Activated B cell treated with CpG ODN at 0.5 μM for 24 hours (primary cell): ENCODE measurements around the gene GLYR1. TPM values are rescaled to one million over a fixed set of nuclear protein-coding genes. Genes with fewer than 3 reads are reported as not detected.

ENCODE experiments used
- ATAC-seq: fragments of 200-7000 bp; cut with Tn5 transposase; one replicate; pipeline ENCODE4 v1.10.0; 2021; ENCODE audit warnings: low read depth, mild to moderate bottlenecking, moderate library complexity
- CTCF ChIA-PET: fragments of 350-600 bp; sonication (Branson Sonifier 250); formaldehyde crosslinking; loops from one replicate; lab custom pipeline; 2021; ENCODE audit warnings: antibody characterized with exemption; lab: Charles Lee
- POLR2A ChIA-PET: fragments of 350-600 bp; sonication (Branson Sonifier 250); formaldehyde crosslinking; loops from one replicate; lab custom pipeline; 2021; ENCODE audit warnings: antibody characterized with exemption; lab: Charles Lee
- DNase-seq: peaks from one replicate; pipeline ENCODE4 v3.0.0; 2022
- H3K27ac Mint-ChIP-seq: one replicate; pipeline ENCODE4 v1.8.0; 2020; ENCODE audit warnings: mixed read lengths
- H3K27me3 Mint-ChIP-seq: one replicate; pipeline ENCODE4 v1.8.0; 2021; ENCODE audit warnings: mixed read lengths
- H3K36me3 Mint-ChIP-seq: one replicate; pipeline ENCODE4 v1.8.0; 2021; ENCODE audit warnings: low read depth, mixed read lengths
- H3K4me1 Mint-ChIP-seq: one replicate; pipeline ENCODE4 v1.8.0; 2021; ENCODE audit warnings: mixed read lengths
- H3K4me3 Mint-ChIP-seq: one replicate; pipeline ENCODE4 v1.8.0; 2020; ENCODE audit warnings: mild to moderate bottlenecking, mixed read lengths
- H3K9me3 Mint-ChIP-seq: one replicate; pipeline ENCODE4 v1.8.0; 2020; ENCODE audit warnings: mixed read lengths
- intact Hi-C: fragments of 100-400 bp; cut with micrococcal nuclease; formaldehyde crosslinking; loops from one replicate; pipeline ENCODE4 v1.15.1; 2024
- total RNA-seq: library from RNA; stranded (reverse); gene quantifications from 2 replicates; pipeline ENCODE4 v1.2.3, GENCODE V29; 2022
- TF ChIP-seq, protein P1 (sequence below): fragments of 200-600 bp; IDR thresholded peaks from one replicate; pipeline ENCODE4 v1.8.0; 2022; ENCODE audit warnings: antibody characterized with exemption, mild to moderate bottlenecking

The GLYR1 gene
- total RNA-seq, 1 donor from 2014 or later = 156 TPM

DNA sequence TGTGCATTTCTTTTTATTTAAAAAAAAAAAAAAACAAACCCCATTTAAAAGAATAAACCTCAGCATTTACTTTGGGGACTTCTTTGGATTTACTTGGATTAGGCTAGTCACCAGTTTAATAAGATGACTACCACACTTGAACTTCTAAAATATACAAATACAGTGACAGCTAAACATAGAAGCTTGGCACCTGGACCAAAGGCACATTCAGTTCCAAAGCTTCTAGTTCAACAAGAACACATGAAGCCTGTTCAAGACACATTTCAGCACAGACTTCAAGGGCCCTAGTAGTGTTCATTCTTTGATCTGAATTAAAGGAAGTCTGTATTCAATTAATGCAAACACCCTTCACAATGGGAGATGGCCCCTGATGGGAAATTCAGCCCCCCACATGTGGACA is 33.0 kb downstream of the GLYR1 start:
- POLR2A ChIA-PET = interaction anchor here (0.7 kb wide), 1 partner anchor 284 kb away, joined by 8 read pairs; no protein-coding TSS in a partner anchor
- H3K27me3 Mint-ChIP-seq = no peaks in the 10 kb centered on the region
- intact Hi-C loops = no loop called here
- H3K4me1 Mint-ChIP-seq = no peaks in the 10 kb centered on the region
- H3K27ac Mint-ChIP-seq = no peak overlapping the region
- TF ChIP-seq, protein P1, sequence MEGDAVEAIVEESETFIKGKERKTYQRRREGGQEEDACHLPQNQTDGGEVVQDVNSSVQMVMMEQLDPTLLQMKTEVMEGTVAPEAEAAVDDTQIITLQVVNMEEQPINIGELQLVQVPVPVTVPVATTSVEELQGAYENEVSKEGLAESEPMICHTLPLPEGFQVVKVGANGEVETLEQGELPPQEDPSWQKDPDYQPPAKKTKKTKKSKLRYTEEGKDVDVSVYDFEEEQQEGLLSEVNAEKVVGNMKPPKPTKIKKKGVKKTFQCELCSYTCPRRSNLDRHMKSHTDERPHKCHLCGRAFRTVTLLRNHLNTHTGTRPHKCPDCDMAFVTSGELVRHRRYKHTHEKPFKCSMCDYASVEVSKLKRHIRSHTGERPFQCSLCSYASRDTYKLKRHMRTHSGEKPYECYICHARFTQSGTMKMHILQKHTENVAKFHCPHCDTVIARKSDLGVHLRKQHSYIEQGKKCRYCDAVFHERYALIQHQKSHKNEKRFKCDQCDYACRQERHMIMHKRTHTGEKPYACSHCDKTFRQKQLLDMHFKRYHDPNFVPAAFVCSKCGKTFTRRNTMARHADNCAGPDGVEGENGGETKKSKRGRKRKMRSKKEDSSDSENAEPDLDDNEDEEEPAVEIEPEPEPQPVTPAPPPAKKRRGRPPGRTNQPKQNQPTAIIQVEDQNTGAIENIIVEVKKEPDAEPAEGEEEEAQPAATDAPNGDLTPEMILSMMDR = no peak
- H3K9me3 Mint-ChIP-seq = no peaks in the 10 kb centered on the region
- peaks cover 76% of the 10 kb centered on the region for H3K36me3 Mint-ChIP-seq
- CTCF ChIA-PET = no interaction called here
- no peak overlapping the region for H3K4me3 Mint-ChIP-seq
- ATAC-seq (no peak), DNase-seq (no peak)

DNA sequence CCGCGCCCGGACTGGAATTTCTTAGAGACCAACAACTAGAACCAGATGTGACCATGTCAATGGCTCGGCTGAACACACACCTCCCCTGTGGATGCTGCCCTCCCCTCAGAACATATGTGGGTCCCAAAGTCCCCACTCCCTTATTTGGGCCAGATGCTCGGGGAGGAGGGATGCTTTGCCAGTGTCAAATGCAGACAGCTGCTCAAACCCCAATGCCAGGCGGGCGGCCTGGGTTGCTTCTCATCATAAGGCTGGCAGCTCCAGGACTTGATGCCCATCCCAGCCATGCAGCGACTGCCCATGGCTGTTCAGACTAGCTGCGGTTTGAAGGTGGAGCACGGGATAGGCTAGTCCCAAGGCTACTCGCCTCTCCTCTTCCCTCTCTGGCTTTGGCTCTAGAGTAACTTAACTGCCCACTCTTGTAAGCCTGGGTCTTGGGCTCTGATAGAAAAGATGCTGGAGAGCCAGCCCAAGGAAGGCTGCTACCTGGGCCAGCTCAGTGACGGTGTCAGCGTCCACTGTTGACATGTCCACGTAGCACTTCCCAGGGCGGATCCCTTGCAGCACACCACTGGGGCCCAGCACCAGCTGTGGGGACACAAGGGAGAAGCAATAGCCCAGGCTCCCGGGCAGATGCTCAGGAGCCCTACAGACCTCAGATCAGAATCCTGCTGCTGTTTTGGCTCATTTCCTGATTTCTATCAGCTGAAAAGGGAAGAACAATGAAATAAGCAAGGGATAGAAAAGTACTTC is 33.7 kb downstream of the GLYR1 start:
- CTCF ChIA-PET = no interaction called here
- Mint-ChIP-seq H3K27me3 (no peaks in the 10 kb centered on the region), H3K4me1 (no peaks in the 10 kb centered on the region), H3K9me3 (no peaks in the 10 kb centered on the region), H3K4me3 (no peak overlapping the region), H3K27ac (no peak overlapping the region), H3K36me3 (peaks cover 75% of the 10 kb centered on the region)
- DNase-seq (no peak), ATAC-seq (no peak)
- TF ChIP-seq, protein P1 = no peak
- intact Hi-C loops = no loop called here
- POLR2A ChIA-PET = interaction anchor here (0.7 kb wide), 1 partner anchor 285 kb away, joined by 8 read pairs; no protein-coding TSS in a partner anchor

DNA sequence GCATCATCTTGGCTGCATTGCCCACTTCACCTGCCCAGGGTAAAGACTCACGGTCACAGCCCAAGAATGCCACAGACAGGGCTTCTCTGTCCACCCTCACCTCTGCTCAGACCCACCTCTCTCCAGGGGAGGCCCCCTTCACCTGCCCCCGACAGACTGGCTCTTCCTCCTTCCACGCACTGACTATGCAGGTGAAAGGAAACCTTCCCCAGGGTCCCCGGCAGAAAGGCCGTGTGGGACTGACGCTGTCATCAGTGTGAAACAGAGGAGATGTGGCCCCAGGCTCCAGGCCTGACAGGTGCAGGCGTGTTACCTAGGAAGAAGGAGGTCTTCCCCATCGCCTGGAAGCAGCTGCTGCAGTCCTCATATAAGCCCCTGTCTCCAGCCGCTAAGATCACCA is 35.3 kb downstream of the GLYR1 start:
- H3K27ac Mint-ChIP-seq = no peak overlapping the region
- TF ChIP-seq, protein P1 = no peak
- peaks cover 78% of the 10 kb centered on the region for H3K36me3 Mint-ChIP-seq
- CTCF ChIA-PET = no interaction called here
- DNase-seq (no peak), ATAC-seq (no peak)
- no peak overlapping the region for H3K4me3 Mint-ChIP-seq
- no peaks in the 10 kb centered on the region for H3K4me1 Mint-ChIP-seq
- intact Hi-C loops = no loop called here
- no peaks in the 10 kb centered on the region for H3K27me3 Mint-ChIP-seq
- no peaks in the 10 kb centered on the region for H3K9me3 Mint-ChIP-seq
- POLR2A ChIA-PET = no interaction called here

DNA sequence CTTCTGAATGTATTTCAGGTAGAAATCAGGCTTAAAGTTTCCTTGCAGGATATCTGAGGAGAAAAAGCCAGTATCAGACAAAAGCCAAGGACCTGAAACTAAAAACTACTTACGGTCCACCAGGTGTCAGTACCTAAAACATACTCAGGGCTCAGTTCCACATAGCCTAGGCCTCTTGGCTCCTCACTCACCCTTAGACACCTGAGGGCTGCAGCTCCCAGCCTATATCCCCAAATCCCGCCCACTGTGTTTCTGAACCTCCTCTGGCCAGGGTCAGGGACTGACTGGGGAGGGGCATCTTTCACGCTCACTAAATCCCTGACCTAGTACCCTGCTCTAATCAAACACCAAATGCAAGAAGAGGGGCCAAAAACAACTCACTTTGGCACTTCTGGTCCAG is 35.8 kb downstream of the GLYR1 start:
- no peak for ATAC-seq
- peaks cover 75% of the 10 kb centered on the region for H3K36me3 Mint-ChIP-seq
- H3K27me3 Mint-ChIP-seq = no peaks in the 10 kb centered on the region
- no peaks in the 10 kb centered on the region for H3K4me1 Mint-ChIP-seq
- TF ChIP-seq, protein P1 = no peak
- no peak overlapping the region for H3K4me3 Mint-ChIP-seq
- intact Hi-C loops = no loop called here
- no peak for DNase-seq
- CTCF ChIA-PET = no interaction called here
- no peak overlapping the region for H3K27ac Mint-ChIP-seq
- H3K9me3 Mint-ChIP-seq = no peaks in the 10 kb centered on the region
- POLR2A ChIA-PET = no interaction called here

DNA sequence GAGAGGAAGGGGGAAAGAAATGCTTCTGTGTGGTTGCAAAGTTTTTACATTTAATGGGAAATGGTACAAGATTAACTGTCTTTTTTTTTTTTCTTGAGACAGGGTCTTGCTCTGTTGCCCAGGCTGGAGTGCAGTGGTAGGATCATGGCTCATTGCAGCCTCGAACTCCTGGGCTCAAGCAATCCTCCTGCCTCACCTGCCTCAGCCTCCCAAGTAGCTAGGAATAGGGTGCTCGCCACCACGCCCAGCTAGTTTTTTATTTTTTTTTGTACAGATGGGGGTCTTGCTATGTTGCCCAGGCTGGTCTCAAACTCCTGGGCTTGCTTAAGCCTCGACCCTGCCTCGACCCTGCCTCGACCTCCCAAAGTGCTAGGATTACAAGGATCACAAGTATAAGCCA is 40.8 kb downstream of the GLYR1 start:
- ChIA-PET CTCF (no interaction called here), POLR2A (no interaction called here)
- ATAC-seq (no peak), DNase-seq (no peak)
- Mint-ChIP-seq H3K27ac (no peak overlapping the region), H3K36me3 (peaks cover 50% of the 10 kb centered on the region), H3K4me3 (no peak overlapping the region), H3K9me3 (no peaks in the 10 kb centered on the region), H3K4me1 (peaks cover 14% of the 10 kb centered on the region), H3K27me3 (no peaks in the 10 kb centered on the region)
- TF ChIP-seq, protein P1 = no peak
- intact Hi-C loops = no loop called here
